HEK293T (cell line): ENCODE results near the gene CTNNBL1.

ENCODE experiments used
- ARNT ChIP-seq: fragments of 450-650 bp; IDR thresholded peaks from 2 replicates; pipeline ENCODE4 v1.6.1; 2017; ENCODE audit warnings: mild to moderate bottlenecking
- BHLHE40 ChIP-seq: fragments of 450-650 bp; IDR thresholded peaks from 2 replicates; pipeline ENCODE4 v1.6.1; 2016; ENCODE audit warnings: mild to moderate bottlenecking, moderate library complexity, borderline replicate concordance
- ELF4 ChIP-seq: fragments of 450-650 bp; IDR thresholded peaks from 2 replicates; pipeline ENCODE4 v1.6.1; 2017; ENCODE audit warnings: antibody characterized with exemption
- FOXA1 ChIP-seq: fragments of 450-650 bp; IDR thresholded peaks from 2 replicates; pipeline ENCODE4 v1.6.1; 2016; ENCODE audit warnings: mild to moderate bottlenecking
- FOXK2 ChIP-seq: fragments of 450-650 bp; IDR thresholded peaks from 2 replicates; pipeline ENCODE4 v1.6.1; 2016; ENCODE audit warnings: mild to moderate bottlenecking
- FOXM1 ChIP-seq: fragments of 450-650 bp; IDR thresholded peaks from 2 replicates; pipeline ENCODE4 v1.6.1; 2017; ENCODE audit warnings: mild to moderate bottlenecking, borderline replicate concordance
- HDGF ChIP-seq: fragments of 450-650 bp; IDR thresholded peaks from 2 replicates; pipeline ENCODE4 v1.6.1; 2017; ENCODE audit warnings: antibody characterized with exemption, borderline replicate concordance
- L3MBTL2 ChIP-seq: fragments of 450-650 bp; conservative IDR thresholded peaks from 2 replicates; pipeline ENCODE4 v1.6.1; 2016; ENCODE audit warnings: mild to moderate bottlenecking
- LEF1 ChIP-seq: fragments of 450-650 bp; IDR thresholded peaks from 2 replicates; pipeline ENCODE4 v1.6.1; 2017; ENCODE audit warnings: mild to moderate bottlenecking, borderline replicate concordance
- NFRKB ChIP-seq: fragments of 450-650 bp; IDR thresholded peaks from 2 replicates; pipeline ENCODE4 v1.6.1; 2016; ENCODE audit warnings: mild to moderate bottlenecking, moderate library complexity
- SP1 ChIP-seq: fragments of 450-650 bp; IDR thresholded peaks from 2 replicates; pipeline ENCODE4 v1.6.1; 2017
- SUZ12 ChIP-seq: fragments of 450-650 bp; IDR thresholded peaks from 2 replicates; pipeline ENCODE4 v1.6.1; 2016; ENCODE audit warnings: mild to moderate bottlenecking
- TARDBP ChIP-seq: fragments of 450-650 bp; IDR thresholded peaks from 2 replicates; pipeline ENCODE4 v1.6.1; 2016
- ZNF384 ChIP-seq: fragments of 450-650 bp; IDR thresholded peaks from 2 replicates; pipeline ENCODE4 v1.6.1; 2016

DNA sequence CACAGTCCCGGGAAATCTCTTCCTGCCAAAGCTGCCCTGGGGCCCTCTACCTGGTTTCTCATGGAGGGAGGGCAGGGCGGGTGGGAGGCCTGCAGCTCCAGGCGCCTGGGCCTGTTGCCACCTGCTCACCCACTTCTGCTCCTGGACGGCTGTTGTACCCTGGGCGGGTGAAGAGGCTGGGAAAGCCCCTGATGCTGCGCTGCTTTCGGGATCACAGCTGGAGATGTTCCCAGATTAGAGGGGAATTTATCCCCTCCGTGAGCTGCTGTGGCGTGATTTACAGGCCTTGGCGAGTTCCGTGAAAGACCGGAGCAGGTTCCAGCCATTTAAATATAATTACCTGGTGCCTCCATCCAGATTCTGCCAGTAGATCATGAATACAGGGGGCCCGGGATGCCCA is 196.8 kb downstream of the CTNNBL1 start:
- TF ChIP-seq SUZ12, result no peak
- no peak for TF ChIP-seq TARDBP
- TF ChIP-seq FOXM1, result no peak
- TF ChIP-seq FOXK2, result no peak
- TF ChIP-seq BHLHE40, result no peak
- no peak for TF ChIP-seq NFRKB
- no peak for TF ChIP-seq ELF4
- TF ChIP-seq HDGF, result no peak
- TF ChIP-seq SP1, result no peak
- TF ChIP-seq ARNT, result no peak
- no peak for TF ChIP-seq FOXA1
- TF ChIP-seq LEF1, result no peak
- no peak for TF ChIP-seq ZNF384
- no peak for TF ChIP-seq L3MBTL2
